ENCODE measurements around the gene ORM2.

Gene ORM2

GRCh38 chr9:114307899-114308267 is 21.8 kb upstream of the ORM2 start:
- Histone ChIP-seq H3K79me2 (ENCODE audit: control insufficient read depth, low read length) (no peaks in the 10 kb centered on the region), H3F3A (ENCODE audit: control insufficient read depth, insufficient read depth) (no peaks in the 10 kb centered on the region), H3K36me3 (ENCODE audit: control insufficient read depth, low read length) (no peaks in the 10 kb centered on the region), H3K4me1 (ENCODE audit: control insufficient read depth, low read length) (peaks cover 5% of the 10 kb centered on the region), H3K27me3 (ENCODE audit: control insufficient read depth, low read length) (no peaks in the 10 kb centered on the region), H3K4me3 (ENCODE audit: low read length) (no peak overlapping the region), H3K9me2 (replicated peaks; ENCODE audit: control insufficient read depth, low read length) (no peaks in the 10 kb centered on the region), H3K9me3 (ENCODE audit: control insufficient read depth, insufficient read depth, low read length) (no peaks in the 10 kb centered on the region), H4K20me1 (ENCODE audit: control insufficient read depth, insufficient read depth, low read depth, low read length) (no peaks in the 10 kb centered on the region), H3K27ac (ENCODE audit: low read depth, low read length) (no peak overlapping the region), H3K4me2 (ENCODE audit: low read length) (no peak overlapping the region)
- TF ChIP-seq EZH2phosphoT487 (IDR thresholded peaks at IDR 0.05; ENCODE audit: borderline replicate concordance, low read length) = no peak
- TF ChIP-seq CTCF (IDR thresholded peaks at IDR 0.05; ENCODE audit: low read depth, low read length, poor library complexity, severe bottlenecking) = no peak

GRCh38 chr9:114308361-114308950 is 21.2 kb upstream of the ORM2 start:
- Histone ChIP-seq H3K27me3 (ENCODE audit: control insufficient read depth, low read length) (no peaks in the 10 kb centered on the region), H3K4me2 (ENCODE audit: low read length) (no peak overlapping the region), H3K79me2 (ENCODE audit: control insufficient read depth, low read length) (no peaks in the 10 kb centered on the region), H3K9me2 (replicated peaks; ENCODE audit: control insufficient read depth, low read length) (no peaks in the 10 kb centered on the region), H3K4me1 (ENCODE audit: control insufficient read depth, low read length) (peaks cover 5% of the 10 kb centered on the region), H3K36me3 (ENCODE audit: control insufficient read depth, low read length) (no peaks in the 10 kb centered on the region), H3K27ac (ENCODE audit: low read depth, low read length) (no peak overlapping the region), H4K20me1 (ENCODE audit: control insufficient read depth, insufficient read depth, low read depth, low read length) (no peaks in the 10 kb centered on the region), H3K9me3 (ENCODE audit: control insufficient read depth, insufficient read depth, low read length) (no peaks in the 10 kb centered on the region), H3K4me3 (ENCODE audit: low read length) (no peak overlapping the region), H3F3A (ENCODE audit: control insufficient read depth, insufficient read depth) (no peaks in the 10 kb centered on the region)
- TF ChIP-seq CTCF (IDR thresholded peaks at IDR 0.05; ENCODE audit: low read depth, low read length, poor library complexity, severe bottlenecking) = no peak
- no peak for TF ChIP-seq EZH2phosphoT487 (IDR thresholded peaks at IDR 0.05; ENCODE audit: borderline replicate concordance, low read length)

- no peak overlapping the region for H3K4me3 ChIP-seq (ENCODE audit: low read length)
- H3K4me1 ChIP-seq (ENCODE audit: control insufficient read depth, low read length) = peaks cover 5% of the 10 kb centered on the region
- no peak for TF ChIP-seq CTCF (IDR thresholded peaks at IDR 0.05; ENCODE audit: low read depth, low read length, poor library complexity, severe bottlenecking)
- TF ChIP-seq EZH2phosphoT487 (IDR thresholded peaks at IDR 0.05; ENCODE audit: borderline replicate concordance, low read length) = no peak
- no peaks in the 10 kb centered on the region for H3F3A ChIP-seq (ENCODE audit: control insufficient read depth, insufficient read depth)
- no peak overlapping the region for H3K27ac ChIP-seq (ENCODE audit: low read depth, low read length)
- H3K27me3 ChIP-seq (ENCODE audit: control insufficient read depth, low read length) = no peaks in the 10 kb centered on the region
- H4K20me1 ChIP-seq (ENCODE audit: control insufficient read depth, insufficient read depth, low read depth, low read length) = no peaks in the 10 kb centered on the region
- no peak overlapping the region for H3K4me2 ChIP-seq (ENCODE audit: low read length)
- no peaks in the 10 kb centered on the region for H3K9me2 ChIP-seq (replicated peaks; ENCODE audit: control insufficient read depth, low read length)
- no peaks in the 10 kb centered on the region for H3K9me3 ChIP-seq (ENCODE audit: control insufficient read depth, insufficient read depth, low read length)
- no peaks in the 10 kb centered on the region for H3K36me3 ChIP-seq (ENCODE audit: control insufficient read depth, low read length)
- H3K79me2 ChIP-seq (ENCODE audit: control insufficient read depth, low read length) = no peaks in the 10 kb centered on the region
Observed at GRCh38 chr9:114309096-114309495, 20.6 kb upstream of the ORM2 start.

Measured in DOHH2 (cell line).